Right atrium auricular region (tissue), 2 donors: ENCODE measurements around the gene CHN1. TPM values are rescaled to one million over a fixed set of nuclear protein-coding genes. Genes with fewer than 3 reads are reported as not detected.

ENCODE experiments used
- DNase-seq: peaks from one replicate; pipeline ENCODE4 v3.0.0-alpha.2; 2019; ENCODE audit warnings: low spot score
- H3K27ac ChIP-seq, 2 donors: fragments of 200-600 bp; sonication (generic); 1 replicate in 1 of 2; 2 replicates in 1 of 2; pipeline ENCODE4 v1.5.1; 2016 to 2019
- H3K27me3 ChIP-seq, 2 donors: fragments of 200-600 bp; sonication (generic); one replicate each; pipeline versions ENCODE4 v1.5.1 to v1.6.0; 2017 to 2019
- H3K36me3 ChIP-seq: fragments of 200-600 bp; sonication (generic); one replicate; pipeline ENCODE4 v1.5.1; 2016
- H3K4me1 ChIP-seq, 2 donors: fragments of 200-600 bp; sonication (generic); one replicate each; pipeline versions ENCODE4 v1.5.1 to v1.6.0; 2017 to 2019
- H3K4me3 ChIP-seq, 2 donors: fragments of 200-600 bp; sonication (generic); 1 replicate in 1 of 2; 2 replicates in 1 of 2; pipeline ENCODE4 v1.5.1; 2017 to 2019; ENCODE audit warnings: mild to moderate bottlenecking in 1 of 2, moderate library complexity in 1 of 2
- H3K9me3 ChIP-seq, 2 donors: fragments of 200-600 bp; sonication (generic); one replicate each; pipeline ENCODE4 v1.5.1; 2019
- total RNA-seq, 2 donors: library from RNA; depleted of rRNA; stranded (reverse); fragments of >200 nt; gene quantifications; one replicate each; pipeline ENCODE4 v1.1.0, GENCODE V29; 2016
- TF ChIP-seq, protein P1 (sequence below), 2 donors: fragments of 200-600 bp; sonication (generic); IDR thresholded peaks; one replicate each; pipeline ENCODE4 v1.5.1; 2019; ENCODE audit warnings: antibody characterized with exemption in 2 of 2

The CHN1 gene
- total RNA-seq, 2 donors from 2014 or later, result 4.1 to 9.3 TPM

DNA sequence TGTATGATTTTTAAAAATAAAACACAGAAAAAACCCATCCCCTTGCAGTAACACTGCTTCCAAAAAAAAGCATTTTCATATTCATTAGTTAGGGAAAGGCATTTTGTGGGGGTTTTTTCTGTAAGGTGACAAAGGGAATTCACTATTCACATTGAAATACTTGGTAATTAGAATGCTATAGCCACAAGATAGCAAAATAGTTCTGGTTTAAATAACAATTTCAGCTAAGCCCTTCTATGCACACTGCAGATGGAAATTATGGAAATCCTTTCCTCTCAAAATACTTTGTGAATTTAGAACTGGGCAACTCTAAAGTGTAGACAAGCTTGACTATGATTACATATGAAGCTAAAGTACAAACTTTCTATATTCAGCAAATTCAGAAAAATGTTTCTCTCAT is 138.8 kb downstream of the CHN1 start:
- no peak overlapping the region for H3K4me3 ChIP-seq
- DNase-seq, result no peak
- no peaks in the 10 kb centered on the region for H3K27me3 ChIP-seq

DNA sequence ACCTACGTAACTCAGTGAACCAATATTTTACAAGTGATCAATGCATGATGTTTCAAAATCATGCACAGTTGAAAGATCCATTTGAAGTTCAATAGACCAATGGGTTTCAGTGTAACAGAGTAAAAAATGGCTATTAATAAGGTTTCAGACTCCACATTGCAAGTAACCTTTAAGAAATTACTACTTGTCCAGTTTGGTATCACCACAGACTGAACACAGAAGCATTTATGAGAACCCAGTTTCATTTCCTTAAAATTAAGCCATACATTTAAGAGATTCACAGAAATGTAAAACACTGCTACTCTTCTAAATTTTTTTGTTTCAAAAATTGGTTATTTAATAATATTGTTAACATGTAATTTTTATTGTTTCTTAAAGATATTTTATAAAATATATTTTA is 142.0 kb downstream of the CHN1 start:
- Histone ChIP-seq H3K27me3 (no peaks in the 10 kb centered on the region), H3K9me3 (no peaks in the 10 kb centered on the region), H3K27ac (no peak overlapping the region), H3K36me3 (no peaks in the 10 kb centered on the region), H3K4me1 (no peaks in the 10 kb centered on the region), H3K4me3 (no peak overlapping the region)
- DNase-seq, result no peak
- TF ChIP-seq, protein P1, sequence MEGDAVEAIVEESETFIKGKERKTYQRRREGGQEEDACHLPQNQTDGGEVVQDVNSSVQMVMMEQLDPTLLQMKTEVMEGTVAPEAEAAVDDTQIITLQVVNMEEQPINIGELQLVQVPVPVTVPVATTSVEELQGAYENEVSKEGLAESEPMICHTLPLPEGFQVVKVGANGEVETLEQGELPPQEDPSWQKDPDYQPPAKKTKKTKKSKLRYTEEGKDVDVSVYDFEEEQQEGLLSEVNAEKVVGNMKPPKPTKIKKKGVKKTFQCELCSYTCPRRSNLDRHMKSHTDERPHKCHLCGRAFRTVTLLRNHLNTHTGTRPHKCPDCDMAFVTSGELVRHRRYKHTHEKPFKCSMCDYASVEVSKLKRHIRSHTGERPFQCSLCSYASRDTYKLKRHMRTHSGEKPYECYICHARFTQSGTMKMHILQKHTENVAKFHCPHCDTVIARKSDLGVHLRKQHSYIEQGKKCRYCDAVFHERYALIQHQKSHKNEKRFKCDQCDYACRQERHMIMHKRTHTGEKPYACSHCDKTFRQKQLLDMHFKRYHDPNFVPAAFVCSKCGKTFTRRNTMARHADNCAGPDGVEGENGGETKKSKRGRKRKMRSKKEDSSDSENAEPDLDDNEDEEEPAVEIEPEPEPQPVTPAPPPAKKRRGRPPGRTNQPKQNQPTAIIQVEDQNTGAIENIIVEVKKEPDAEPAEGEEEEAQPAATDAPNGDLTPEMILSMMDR (IDR thresholded peaks at IDR 0.05), result no peak

More for the DNA sequence above, 138.8 kb downstream of the CHN1 start:
- Histone ChIP-seq H3K27ac (no peak overlapping the region), H3K4me1 (no peaks in the 10 kb centered on the region), H3K9me3 (no peaks in the 10 kb centered on the region), H3K36me3 (no peaks in the 10 kb centered on the region)
- TF ChIP-seq, protein P1 (IDR thresholded peaks at IDR 0.05), result no peak

DNA sequence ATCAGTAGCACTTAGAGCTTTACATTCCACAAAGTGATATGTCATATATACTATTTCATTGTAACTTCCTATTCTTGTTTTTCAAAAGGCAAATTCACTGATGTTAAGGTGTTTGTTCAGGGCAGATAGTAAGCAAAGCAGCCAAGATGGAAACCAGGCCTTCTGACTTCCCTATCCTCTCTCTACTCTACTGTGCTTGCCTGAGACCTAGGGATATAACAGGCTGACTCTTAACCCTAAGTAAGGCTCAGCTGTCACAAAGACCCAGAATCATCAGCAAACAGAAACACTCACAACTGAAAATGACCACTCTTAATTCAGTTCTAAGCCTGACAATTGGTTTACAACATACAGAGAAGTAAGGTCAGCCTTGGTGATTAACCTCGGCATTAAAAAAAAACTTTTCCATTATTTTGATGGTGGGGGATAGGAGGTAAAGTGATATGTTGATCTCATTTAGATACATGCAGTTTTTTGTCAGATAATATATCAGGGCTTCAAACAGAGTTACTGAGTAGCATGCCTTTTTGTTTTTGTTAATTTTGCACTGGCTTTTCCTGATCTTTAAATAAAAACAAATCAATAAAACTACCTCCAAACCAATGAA is 145.5 kb downstream of the CHN1 start:
- TF ChIP-seq, protein P1 (IDR thresholded peaks at IDR 0.05), result no peak
- H3K36me3 ChIP-seq, result no peaks in the 10 kb centered on the region
- H3K4me3 ChIP-seq, result no peak overlapping the region
- no peaks in the 10 kb centered on the region for H3K4me1 ChIP-seq
- H3K27ac ChIP-seq, result no peak overlapping the region
- H3K27me3 ChIP-seq, result no peaks in the 10 kb centered on the region
- H3K9me3 ChIP-seq, result no peaks in the 10 kb centered on the region
- no peak for DNase-seq

GRCh38 chr2:174858745-174859144 is 146.4 kb downstream of the CHN1 start:
- Histone ChIP-seq H3K27ac (no peak overlapping the region), H3K27me3 (no peaks in the 10 kb centered on the region), H3K4me3 (no peak overlapping the region), H3K9me3 (no peaks in the 10 kb centered on the region), H3K36me3 (no peaks in the 10 kb centered on the region), H3K4me1 (no peaks in the 10 kb centered on the region)
- TF ChIP-seq, protein P1 (IDR thresholded peaks at IDR 0.05), result no peak
- no peak for DNase-seq

- H3K36me3 ChIP-seq, result no peaks in the 10 kb centered on the region
- H3K4me3 ChIP-seq, result no peak overlapping the region
- TF ChIP-seq, protein P1 (IDR thresholded peaks at IDR 0.05), result no peak
- no peaks in the 10 kb centered on the region for H3K27me3 ChIP-seq
- no peaks in the 10 kb centered on the region for H3K9me3 ChIP-seq
- no peaks in the 10 kb centered on the region for H3K4me1 ChIP-seq
- no peak for DNase-seq
- H3K27ac ChIP-seq, result no peak overlapping the region
Observed at GRCh38 chr2:174856447-174856846, 148.7 kb downstream of the CHN1 start.
